Measurements from ENCODE around the gene FAM32A.

GRCh38 chr19:16204005-16204294 lies 18.7 kb downstream of the FAM32A start:
- TF ChIP-seq CTCF (IDR thresholded peaks at IDR 0.05) (no peak), POLR2A (IDR thresholded peaks at IDR 0.05) (no peak)

Data from adrenal gland (tissue), 5 donors.